GM23338 (cell line): ENCODE measurements around the gene MCM9.

ENCODE experiments used
- CREB1 ChIP-seq: fragments of 250-450 bp; sonication (Bioruptor Pico); IDR thresholded peaks from 2 replicates; pipeline ENCODE4 v1.5.0; 2020; ENCODE audit warnings: low read depth, mild to moderate bottlenecking, moderate library complexity
- EZH2 ChIP-seq: fragments of 200-600 bp; sonication (generic); IDR thresholded peaks from one replicate; pipeline ENCODE4 v1.8.0; 2017; ENCODE audit warnings: antibody characterized with exemption, mild to moderate bottlenecking, low read depth; ENCODE audit not compliant: unreplicated experiment
- EZH2phosphoT487 ChIP-seq: fragments of 200-600 bp; sonication (generic); IDR thresholded peaks from one replicate; pipeline ENCODE4 v1.8.1; 2018; ENCODE audit warnings: antibody characterized with exemption; ENCODE audit not compliant: unreplicated experiment
- JUNB ChIP-seq: IDR thresholded peaks from one replicate; pipeline ENCODE4 v1.6.1; 2016; ENCODE audit warnings: antibody characterized with exemption; ENCODE audit not compliant: unreplicated experiment
- NANOG ChIP-seq: IDR thresholded peaks from 2 replicates; pipeline ENCODE4 v1.6.1; 2016; ENCODE audit warnings: antibody characterized with exemption, borderline replicate concordance
- POLR2AphosphoS5 ChIP-seq: IDR thresholded peaks from 2 replicates; pipeline ENCODE4 v1.6.1; 2016; ENCODE audit warnings: antibody characterized with exemption, low read depth
- ZNF114 ChIP-seq: fragments of 250-450 bp; sonication (Bioruptor Pico); IDR thresholded peaks from 2 replicates; pipeline ENCODE4 v1.5.0; 2020; ENCODE audit warnings: mild to moderate bottlenecking, moderate library complexity
- ZNF331 ChIP-seq: fragments of 250-450 bp; sonication (Bioruptor Pico); IDR thresholded peaks from 2 replicates; pipeline ENCODE4 v1.5.0; 2020; ENCODE audit warnings: low read depth, mild to moderate bottlenecking, moderate library complexity
- TF ChIP-seq, protein P1 (sequence below), 2 experiments: fragments of 200-600 bp in 1 of 2; sonication (generic) in 1 of 2; conservative IDR thresholded peaks; 2 replicates each; pipeline versions ENCODE4 v1.5.1 to v1.6.1; 2016 to 2017; ENCODE audit warnings: antibody characterized with exemption in 2 of 2, low read depth in 2 of 2, mild to moderate bottlenecking in 2 of 2, moderate library complexity in 1 of 2
- TF ChIP-seq, protein P2 (sequence below): IDR thresholded peaks from 2 replicates; pipeline ENCODE4 v1.6.1; 2016; ENCODE audit warnings: antibody characterized with exemption

DNA sequence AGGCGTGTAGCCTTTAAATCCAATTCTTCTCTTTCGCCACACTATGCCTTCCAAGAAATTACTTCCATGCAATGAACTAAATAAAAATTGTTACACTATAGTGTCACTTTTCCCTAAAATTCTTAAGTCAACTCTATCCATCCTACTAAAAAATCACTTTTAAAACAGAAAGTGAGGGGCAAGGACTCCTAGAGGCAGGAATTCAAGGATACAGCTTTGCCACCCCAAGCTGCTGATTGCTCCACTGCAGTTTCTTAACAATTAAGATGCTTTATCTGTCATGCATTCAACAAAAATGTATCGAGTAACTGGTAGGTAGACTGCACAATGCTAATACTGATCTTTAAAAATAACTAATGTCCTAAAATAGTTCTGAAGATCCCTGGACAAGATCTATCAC is 4.3 kb downstream of the MCM9 start:
- TF ChIP-seq, protein P1, sequence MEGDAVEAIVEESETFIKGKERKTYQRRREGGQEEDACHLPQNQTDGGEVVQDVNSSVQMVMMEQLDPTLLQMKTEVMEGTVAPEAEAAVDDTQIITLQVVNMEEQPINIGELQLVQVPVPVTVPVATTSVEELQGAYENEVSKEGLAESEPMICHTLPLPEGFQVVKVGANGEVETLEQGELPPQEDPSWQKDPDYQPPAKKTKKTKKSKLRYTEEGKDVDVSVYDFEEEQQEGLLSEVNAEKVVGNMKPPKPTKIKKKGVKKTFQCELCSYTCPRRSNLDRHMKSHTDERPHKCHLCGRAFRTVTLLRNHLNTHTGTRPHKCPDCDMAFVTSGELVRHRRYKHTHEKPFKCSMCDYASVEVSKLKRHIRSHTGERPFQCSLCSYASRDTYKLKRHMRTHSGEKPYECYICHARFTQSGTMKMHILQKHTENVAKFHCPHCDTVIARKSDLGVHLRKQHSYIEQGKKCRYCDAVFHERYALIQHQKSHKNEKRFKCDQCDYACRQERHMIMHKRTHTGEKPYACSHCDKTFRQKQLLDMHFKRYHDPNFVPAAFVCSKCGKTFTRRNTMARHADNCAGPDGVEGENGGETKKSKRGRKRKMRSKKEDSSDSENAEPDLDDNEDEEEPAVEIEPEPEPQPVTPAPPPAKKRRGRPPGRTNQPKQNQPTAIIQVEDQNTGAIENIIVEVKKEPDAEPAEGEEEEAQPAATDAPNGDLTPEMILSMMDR (conservative IDR thresholded peaks at IDR 0.05; ENCODE audit: low read depth in 2 of 2) = peak in 1 of 2 experiments; percentile 7; a peak in 1 of 4 replicates
- TF ChIP-seq EZH2 (no peak), JUNB (no peak), ZNF114 (CRISPR knock-in tag) (no peak), EZH2phosphoT487 (no peak), POLR2AphosphoS5 (no peak), NANOG (no peak), CREB1 (no peak), ZNF331 (CRISPR knock-in tag) (no peak)
- TF ChIP-seq, protein P2, sequence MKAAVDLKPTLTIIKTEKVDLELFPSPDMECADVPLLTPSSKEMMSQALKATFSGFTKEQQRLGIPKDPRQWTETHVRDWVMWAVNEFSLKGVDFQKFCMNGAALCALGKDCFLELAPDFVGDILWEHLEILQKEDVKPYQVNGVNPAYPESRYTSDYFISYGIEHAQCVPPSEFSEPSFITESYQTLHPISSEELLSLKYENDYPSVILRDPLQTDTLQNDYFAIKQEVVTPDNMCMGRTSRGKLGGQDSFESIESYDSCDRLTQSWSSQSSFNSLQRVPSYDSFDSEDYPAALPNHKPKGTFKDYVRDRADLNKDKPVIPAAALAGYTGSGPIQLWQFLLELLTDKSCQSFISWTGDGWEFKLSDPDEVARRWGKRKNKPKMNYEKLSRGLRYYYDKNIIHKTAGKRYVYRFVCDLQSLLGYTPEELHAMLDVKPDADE = no peak
